Right cardiac atrium (tissue), 5 donors: ENCODE results near the gene PCDH15. TPM values are rescaled to one million over a fixed set of nuclear protein-coding genes. Genes with fewer than 3 reads are reported as not detected.

Experiments used
- ATAC-seq, 2 donors: fragments of 200-7000 bp; cut with Tn5 transposase; one replicate each; pipeline versions ENCODE4 v1.8.0 to v1.9.1; 2020; ENCODE audit warnings: moderate library complexity in 2 of 2, mild to moderate bottlenecking in 1 of 2
- DNase-seq, 3 donors: peaks; one replicate each; pipeline ENCODE4 v3.0.0-alpha.2; 2020
- H3K27ac ChIP-seq: one replicate; pipeline ENCODE4 v1.5.1; 2013; ENCODE audit warnings: mild to moderate bottlenecking, low read length, control low read depth, moderate library complexity
- H3K27me3 ChIP-seq: one replicate; pipeline ENCODE4 v1.6.1; 2013; ENCODE audit not compliant: control insufficient read depth, insufficient read depth
- H3K4me1 ChIP-seq: one replicate; pipeline ENCODE4 v1.6.1; 2013; ENCODE audit warnings: low read length; ENCODE audit not compliant: control insufficient read depth, insufficient read depth
- H3K4me3 ChIP-seq: one replicate; pipeline ENCODE4 v1.5.1; 2013; ENCODE audit warnings: low read length, control low read depth
- H3K9me3 ChIP-seq: one replicate; pipeline ENCODE4 v1.6.1; 2013; ENCODE audit warnings: low read length; ENCODE audit not compliant: control insufficient read depth
- WGBS: extraction: QIAGEN DNeasy Blood & Tissue Kit; methylation state at CpG from one replicate; pipeline ENCODE4 v1.1.7; 2013; 5-methylcytosine and 5-hydroxymethylcytosine counted together
- intact Hi-C, 4 donors: fragments of 100-400 bp; cut with DNase I; formaldehyde crosslinking; loops; one replicate each; pipeline versions ENCODE4 v1.11.0 to v1.14.0; 2022 to 2023
- polyA plus RNA-seq: library from polyadenylated mRNA; stranded (reverse); fragments of 200-250 nt; gene quantifications from one replicate; pipeline ENCODE4 v1.2.3, GENCODE V29; 2013
- total RNA-seq, 4 donors: library from RNA; stranded (reverse); fragmentation: NEBNext Ultra II Directional; extraction: Animal tissue kit (Norgen Biotek cat#: 25700); gene quantifications; one replicate each; pipeline ENCODE4 v1.2.1, GENCODE V29; 2021
- donor health status: healthy with polysubstance abuse.
- donor health status: DM: no; HTN: yes; CAD: no.
- donor health status: DM: no; HTN: no; CAD: no.
- donor health status: DM: no; HTN: yes; CAD: no; lungs with severe emphysema.
- donor health status: DM: yes; HTN: yes; CAD: no.

Gene PCDH15
- total and polyA plus RNA-seq, 5 donors: 1.2 to 3.1 (median 2.7) TPM

DNA sequence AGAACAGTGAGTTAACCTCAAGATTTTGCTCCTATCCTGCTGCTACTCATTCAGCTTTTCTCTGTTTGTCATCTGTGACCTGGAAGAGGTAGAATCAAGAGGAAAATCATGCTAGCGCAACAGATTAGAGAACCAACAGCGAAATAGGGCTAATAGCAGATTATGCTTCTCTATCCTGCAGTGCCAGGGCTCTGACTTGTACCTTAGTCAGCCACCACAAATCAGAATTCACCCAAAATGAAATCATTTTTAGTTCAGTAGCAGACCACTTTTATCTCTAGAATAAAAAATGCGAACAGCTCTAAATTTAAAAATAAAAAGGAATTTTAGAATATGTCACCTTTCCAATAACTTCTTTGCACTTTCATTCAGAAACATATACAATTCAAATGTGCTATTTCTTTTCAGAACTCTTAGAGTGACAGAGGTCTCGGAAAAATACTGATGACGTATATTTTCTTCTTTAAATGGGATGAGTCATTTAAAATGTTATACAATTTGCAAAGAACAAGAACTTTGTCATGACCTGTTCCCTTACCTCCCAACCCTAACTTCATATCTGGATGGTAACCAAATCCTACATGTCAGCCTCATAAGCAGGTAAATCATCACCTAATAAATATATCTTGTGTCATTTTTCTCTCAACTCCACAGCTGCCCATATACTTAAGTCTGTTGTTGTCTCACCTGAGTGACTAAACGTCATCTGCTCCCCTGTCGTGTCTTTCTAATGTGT, 896.4 kb downstream of the PCDH15 start:
- WGBS: 89% methylated on average over 7 of the region's 7 CpGs
- Histone ChIP-seq H3K27me3 (no peaks in the 10 kb centered on the region), H3K27ac (no peak overlapping the region), H3K4me1 (no peaks in the 10 kb centered on the region), H3K9me3 (no peaks in the 10 kb centered on the region), H3K4me3 (no peak overlapping the region)
- DNase-seq (no peak), ATAC-seq (no peak)
- intact Hi-C loops: no loop called here

DNA sequence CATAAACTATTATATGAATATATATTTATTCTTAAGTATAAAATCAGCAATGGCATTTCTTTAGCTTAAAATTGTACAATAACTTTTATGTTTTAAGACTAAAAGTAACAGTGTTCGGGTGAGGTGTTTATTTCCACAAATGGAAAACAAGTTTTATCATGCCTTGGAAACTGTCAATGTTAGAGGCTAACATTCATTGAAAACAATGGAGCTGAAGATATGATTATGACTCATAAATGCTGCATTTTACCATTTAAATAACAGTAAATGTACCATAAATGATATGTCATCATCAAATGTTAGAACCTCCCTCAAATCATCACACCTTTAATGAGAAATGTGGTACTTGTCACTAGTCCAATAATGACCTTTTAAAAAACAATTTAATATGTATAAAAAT, 897.3 kb downstream of the PCDH15 start:
- ATAC-seq (no peak), DNase-seq (no peak)
- H3K4me1 ChIP-seq: no peaks in the 10 kb centered on the region
- H3K9me3 ChIP-seq: no peaks in the 10 kb centered on the region
- H3K4me3 ChIP-seq: no peak overlapping the region
- 86% methylated on average over 1 of the region's 1 CpG for WGBS
- H3K27me3 ChIP-seq: no peaks in the 10 kb centered on the region
- no peak overlapping the region for H3K27ac ChIP-seq
- intact Hi-C loops: no loop called here

DNA sequence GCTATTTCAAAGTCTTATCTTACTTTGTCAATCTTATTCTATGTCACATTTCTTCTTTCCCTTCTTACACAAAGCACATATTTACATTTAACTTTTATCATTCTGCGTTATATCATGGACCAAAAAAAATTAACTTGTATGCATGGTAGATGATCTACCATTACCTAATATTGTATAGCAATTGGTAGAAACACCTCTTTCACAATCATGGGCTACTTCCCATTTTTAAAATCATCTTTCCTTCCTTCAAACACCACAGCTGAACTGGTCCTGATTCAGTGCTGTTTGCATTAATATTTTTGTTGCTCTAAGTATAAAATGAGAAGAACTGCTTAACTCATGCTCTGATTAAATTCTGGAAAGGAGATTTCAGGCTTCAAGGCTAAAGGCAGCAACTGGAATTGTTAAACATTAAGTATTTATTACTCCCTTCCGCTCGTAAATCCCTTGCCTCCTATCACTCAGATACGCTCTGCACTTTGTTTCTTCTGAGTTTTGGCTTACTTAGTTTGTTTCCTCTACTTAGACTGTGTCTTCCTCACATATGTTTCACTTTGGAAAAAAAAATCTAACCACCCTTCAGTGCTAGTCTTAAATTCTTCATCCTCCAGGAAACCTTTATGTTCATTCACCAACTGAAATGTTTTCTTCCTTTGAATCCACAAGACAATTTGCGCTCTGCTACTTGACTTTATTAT, 901.4 kb downstream of the PCDH15 start:
- no peak overlapping the region for H3K4me3 ChIP-seq
- 74% methylated on average over 5 of the region's 5 CpGs for WGBS

DNA sequence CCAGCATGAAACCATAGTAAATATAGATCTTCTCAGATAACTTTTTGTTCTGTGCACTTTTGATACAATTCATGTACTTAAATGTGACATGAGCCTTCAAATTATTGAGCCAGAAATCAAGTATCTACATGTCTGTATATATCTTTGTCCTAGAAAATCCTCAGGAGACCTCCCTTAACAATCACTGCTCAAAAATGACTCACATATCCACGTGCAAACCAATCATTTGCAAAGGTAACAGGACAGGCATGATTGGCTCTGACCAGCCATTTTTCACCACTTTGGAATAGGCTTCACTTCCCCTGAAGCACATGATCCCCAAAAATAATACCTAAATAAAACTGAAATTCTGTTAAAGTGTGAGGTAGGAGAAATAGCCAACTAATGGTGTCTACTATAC, 902.5 kb downstream of the PCDH15 start:
- no peaks in the 10 kb centered on the region for H3K4me1 ChIP-seq
- DNase-seq (no peak), ATAC-seq (no peak)
- no peaks in the 10 kb centered on the region for H3K9me3 ChIP-seq
- H3K27me3 ChIP-seq: no peaks in the 10 kb centered on the region
- no peak overlapping the region for H3K27ac ChIP-seq
- no peak overlapping the region for H3K4me3 ChIP-seq
- intact Hi-C loops: no loop called here
- 35% methylated on average over 1 of the region's 1 CpG for WGBS

More for the DNA sequence above, 901.4 kb downstream of the PCDH15 start:
- H3K9me3 ChIP-seq: no peaks in the 10 kb centered on the region
- intact Hi-C loops: no loop called here
- H3K27ac ChIP-seq: no peak overlapping the region
- ATAC-seq (no peak), DNase-seq (no peak)
- no peaks in the 10 kb centered on the region for H3K27me3 ChIP-seq
- H3K4me1 ChIP-seq: no peaks in the 10 kb centered on the region

DNA sequence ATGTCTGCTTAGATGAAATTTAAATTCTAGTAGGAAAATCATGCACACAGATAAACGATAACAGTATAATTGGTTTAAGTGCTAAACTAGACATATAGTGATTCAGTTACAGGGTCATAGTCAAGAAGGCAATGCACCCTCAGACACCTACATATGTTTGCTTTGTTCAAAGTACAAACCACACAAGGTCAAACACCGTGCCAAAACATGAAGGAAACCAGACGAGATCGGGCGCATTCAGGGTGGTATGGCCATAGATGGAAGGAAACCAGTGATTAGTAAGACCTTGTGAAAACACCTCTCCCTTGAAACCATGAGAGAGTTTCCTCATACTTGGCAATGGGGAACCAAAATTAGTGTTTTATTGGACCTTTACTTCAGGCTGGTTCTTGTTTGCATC, 906.9 kb downstream of the PCDH15 start:
- Histone ChIP-seq H3K4me3 (no peak overlapping the region), H3K27me3 (no peaks in the 10 kb centered on the region), H3K27ac (no peak overlapping the region), H3K9me3 (no peaks in the 10 kb centered on the region), H3K4me1 (no peaks in the 10 kb centered on the region)
- intact Hi-C loops: no loop called here
- no peak for DNase-seq
- ATAC-seq: no peak
- 79% methylated on average over 5 of the region's 5 CpGs for WGBS

DNA sequence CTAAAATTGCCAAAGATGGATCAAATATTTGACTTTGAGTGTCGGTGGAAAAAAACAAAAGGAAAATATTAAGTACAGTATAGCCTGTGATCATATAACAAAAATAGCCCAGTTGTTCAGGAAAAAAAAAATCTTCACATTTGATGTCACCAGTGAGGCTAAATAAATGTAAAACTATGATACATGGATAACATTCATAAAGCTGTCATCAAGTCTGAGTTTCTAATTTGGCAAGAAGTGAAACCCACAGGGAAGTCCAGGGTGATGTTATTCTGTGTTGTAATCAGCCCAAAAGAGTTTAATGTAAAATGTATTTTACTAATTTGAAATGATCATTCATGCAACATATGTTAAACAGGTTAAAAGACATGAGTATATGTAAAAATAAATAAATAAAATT, 908.0 kb downstream of the PCDH15 start:
- H3K4me1 ChIP-seq: no peaks in the 10 kb centered on the region
- no peaks in the 10 kb centered on the region for H3K27me3 ChIP-seq
- 78% methylated on average over 1 of the region's 1 CpG for whole genome bisulfite sequencing
- H3K9me3 ChIP-seq: no peaks in the 10 kb centered on the region
- H3K4me3 ChIP-seq: no peak overlapping the region
- no peak overlapping the region for H3K27ac ChIP-seq
- ATAC-seq (no peak), DNase-seq (no peak)
- intact Hi-C loops: no loop called here

DNA sequence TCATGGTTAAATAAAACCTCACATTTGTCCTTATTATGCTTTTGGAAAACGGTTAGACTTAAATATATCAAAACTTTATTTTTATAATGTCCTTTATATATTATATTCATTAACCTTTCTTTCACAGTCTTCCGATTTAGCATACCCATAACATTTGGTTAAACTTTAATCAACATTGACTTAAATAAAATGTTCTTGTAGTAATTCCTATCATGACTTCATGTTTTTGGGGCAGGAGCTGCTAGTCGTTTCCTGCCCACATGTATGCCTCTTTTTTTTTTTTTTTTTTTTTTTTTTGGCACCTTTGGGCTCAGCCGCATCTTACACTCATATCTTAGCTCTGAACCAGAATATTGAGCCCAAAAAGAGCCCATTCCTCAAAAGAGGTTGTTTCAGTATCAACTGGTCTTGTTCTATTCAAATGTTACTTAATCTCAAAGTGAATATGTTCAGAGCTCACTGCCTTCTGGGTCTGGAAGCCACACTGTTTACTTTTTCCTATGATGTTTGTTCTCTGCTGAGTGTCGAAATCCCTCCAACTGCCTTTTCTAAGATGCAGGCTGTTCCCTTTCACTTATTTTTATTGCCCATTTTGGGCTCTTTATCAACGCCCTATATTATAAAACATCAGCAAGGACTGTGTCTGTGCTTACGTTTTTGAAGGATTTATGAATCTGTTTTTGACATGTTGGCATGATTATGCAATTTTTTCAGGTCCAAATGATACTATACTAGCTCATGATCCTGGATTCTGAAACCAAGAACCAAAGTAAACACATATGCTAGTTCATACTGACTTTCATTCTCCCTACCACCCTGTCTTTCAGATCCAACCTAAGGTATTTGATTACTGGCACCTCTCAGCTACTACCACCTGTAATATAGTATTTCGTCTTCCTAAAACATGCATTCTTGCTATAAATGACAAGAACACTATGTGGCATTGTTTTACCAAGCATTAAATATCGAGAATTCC, 914.4 kb downstream of the PCDH15 start:
- 69% methylated on average over 9 of the region's 9 CpGs for WGBS
- no peak for ATAC-seq

DNA sequence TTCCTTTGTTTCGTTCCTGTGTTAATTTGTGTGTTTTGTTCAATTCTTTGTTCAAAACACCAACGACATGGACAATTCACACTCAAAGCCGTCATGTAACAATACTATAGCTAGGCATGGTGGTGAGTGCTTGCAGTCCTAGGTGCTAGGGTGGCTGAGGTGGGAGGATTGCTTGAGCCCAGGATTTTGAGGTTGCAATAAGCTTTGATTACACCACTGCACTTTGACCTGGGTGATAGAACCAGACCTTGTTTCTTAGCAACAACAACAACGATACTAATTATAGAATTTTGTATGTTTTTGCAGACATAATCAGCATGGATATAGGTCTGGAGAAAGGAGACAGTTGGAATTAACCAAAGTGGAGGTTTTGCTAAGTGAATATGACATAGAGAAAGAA, 936.2 kb downstream of the PCDH15 start:
- Histone ChIP-seq H3K4me1 (no peaks in the 10 kb centered on the region), H3K4me3 (no peak overlapping the region), H3K27ac (no peak overlapping the region), H3K27me3 (no peaks in the 10 kb centered on the region), H3K9me3 (no peaks in the 10 kb centered on the region)
- no peak for DNase-seq
- ATAC-seq: no peak
- WGBS: 85% methylated on average over 4 of the region's 4 CpGs
- intact Hi-C loops: no loop called here

More for the DNA sequence above, 914.4 kb downstream of the PCDH15 start:
- no peaks in the 10 kb centered on the region for H3K4me1 ChIP-seq
- no peak overlapping the region for H3K27ac ChIP-seq
- intact Hi-C loops: no loop called here
- DNase-seq: no peak
- H3K9me3 ChIP-seq: no peaks in the 10 kb centered on the region
- H3K27me3 ChIP-seq: no peaks in the 10 kb centered on the region
- no peak overlapping the region for H3K4me3 ChIP-seq

DNA sequence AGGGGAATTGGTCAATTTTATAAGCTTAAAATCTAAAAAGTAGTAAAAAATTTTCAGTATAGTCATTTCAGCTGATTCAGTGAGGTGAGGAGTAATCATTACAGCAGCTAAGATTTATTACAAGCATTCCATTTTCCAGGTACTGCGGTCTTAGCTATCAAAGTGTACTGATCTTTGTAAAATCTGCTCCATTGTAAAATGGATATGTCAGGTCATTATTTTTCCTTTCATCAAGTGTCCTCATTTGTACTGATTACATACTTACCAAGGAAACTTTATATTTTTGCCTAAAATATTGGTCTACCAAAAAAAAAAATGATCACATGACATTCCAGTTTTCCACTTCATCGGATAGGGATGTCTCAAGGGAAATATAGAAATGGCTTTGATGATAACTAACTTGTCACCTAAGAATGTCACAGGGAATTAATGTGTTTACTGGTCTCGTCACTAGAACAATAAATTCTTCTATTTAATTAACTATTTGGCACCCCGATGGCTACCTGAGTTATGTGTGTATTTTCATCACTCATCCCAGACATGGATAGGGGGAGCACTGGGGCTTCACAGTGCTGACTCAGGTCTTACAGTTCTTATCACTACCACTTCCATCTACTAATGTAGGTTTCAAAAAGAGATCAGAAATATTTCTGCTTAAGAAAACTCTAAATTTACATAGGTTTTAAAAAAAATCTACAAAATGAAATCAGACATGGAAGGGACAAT, 948.4 kb downstream of the PCDH15 start:
- H3K4me3 ChIP-seq: no peak overlapping the region
- no peaks in the 10 kb centered on the region for H3K9me3 ChIP-seq
- no peaks in the 10 kb centered on the region for H3K27me3 ChIP-seq
- no peak overlapping the region for H3K27ac ChIP-seq
- no peaks in the 10 kb centered on the region for H3K4me1 ChIP-seq
- WGBS: 68% methylated on average over 4 of the region's 4 CpGs
- ATAC-seq (no peak), DNase-seq (no peak)
- intact Hi-C loops: no loop called here

DNA sequence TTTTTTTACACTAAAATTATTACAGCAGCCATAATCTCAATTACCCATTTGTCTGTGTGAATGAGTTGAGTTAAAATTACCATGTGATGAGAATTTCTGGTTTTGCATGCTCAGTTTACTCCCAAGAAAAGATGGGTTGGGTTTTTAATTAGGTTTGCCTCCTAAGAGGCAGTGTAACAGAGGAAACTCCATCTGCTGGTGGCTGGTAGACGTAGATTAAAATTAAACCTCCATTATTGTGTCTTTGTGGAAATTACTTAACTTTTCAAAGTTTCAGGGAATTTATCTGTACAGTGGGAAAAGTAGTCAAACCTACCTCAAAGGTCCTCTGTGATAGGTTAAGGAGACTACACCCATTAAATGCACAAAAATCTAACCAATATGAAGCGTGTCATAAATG, 954.2 kb downstream of the PCDH15 start:
- H3K4me1 ChIP-seq: no peaks in the 10 kb centered on the region
- H3K27me3 ChIP-seq: no peaks in the 10 kb centered on the region
- intact Hi-C loops: no loop called here
- H3K27ac ChIP-seq: no peak overlapping the region
- no peaks in the 10 kb centered on the region for H3K9me3 ChIP-seq
- no peak overlapping the region for H3K4me3 ChIP-seq
- 71% methylated on average over 2 of the region's 2 CpGs for WGBS
- DNase-seq (no peak), ATAC-seq (no peak)
